HCT116 (cell line): ENCODE measurements around the gene TMEM117. TPM values are rescaled to one million over a fixed set of nuclear protein-coding genes. Genes with fewer than 3 reads are reported as not detected.

Experiments
- ATAC-seq: fragments of 200-7000 bp; cut with Tn5 transposase; 2 replicates; pipeline ENCODE4 v1.9.1; 2020; ENCODE audit warnings: mild to moderate bottlenecking, moderate library complexity
- BruUV-seq: library from RNA; stranded (reverse); fragments of 400-500 nt; replicated peaks from 2 replicates; lab custom pipeline; 2021; lab: Mats Ljungman, UMichigan
- CTCF ChIA-PET: fragments of 300-600 bp; sonication (Branson Sonifier 250); formaldehyde crosslinking; loops from one replicate; lab custom pipeline; 2021; ENCODE audit warnings: antibody characterized with exemption; lab: Charles Lee
- POLR2A ChIA-PET: fragments of 300-600, 350-600 bp; sonication (Branson Sonifier 250); formaldehyde crosslinking; loops from one replicate; lab custom pipeline; 2021; ENCODE audit warnings: antibody characterized with exemption; lab: Charles Lee
- RAD21 ChIA-PET, 2 experiments: fragments of 300-600 bp; sonication (Branson Sonifier 250); formaldehyde crosslinking; loops; one replicate each; lab custom pipeline; 2023; ENCODE audit warnings: low total read pairs in 2 of 2; ENCODE audit not compliant: uncharacterized antibody in 2 of 2, unreplicated experiment in 2 of 2, low non-redundant PET in 1 of 2; lab: Charles Lee
- DNase-seq: peaks from one replicate; pipeline ENCODE4 v3.0.0-alpha.2; 2010; ENCODE audit warnings: low read depth, low spot score
- H2AFZ ChIP-seq: fragments of 200-600 bp; shearing (Covaris generic), sonication (generic); 2 replicates; pipeline ENCODE4 v1.6.1; 2017; ENCODE audit warnings: low read depth, mixed run types, mixed read lengths, antibody characterized with exemption, low read length; ENCODE audit not compliant: poor library complexity, severe bottlenecking
- H3K27ac ChIP-seq: 2 replicates; pipeline ENCODE4 v1.5.1; 2012; ENCODE audit warnings: low read depth, low read length
- H3K27me3 ChIP-seq: fragments of 200-600 bp; sonication (generic); 2 replicates; pipeline ENCODE4 v1.6.1; 2016; ENCODE audit warnings: mixed run types, low read length, mixed read lengths; ENCODE audit not compliant: insufficient read depth
- H3K36me3 ChIP-seq, 2 experiments: fragments of 200-500 bp in 1 of 2; fragments of 200-600 bp in 1 of 2; sonication (Bioruptor generic) in 1 of 2; sonication (generic) in 1 of 2; 2 replicates each; pipeline versions ENCODE4 v1.5.1 to v1.6.1; 2014 to 2016; ENCODE audit warnings: low read length in 2 of 2, inconsistent platforms in 1 of 2, mixed read lengths in 1 of 2, mixed run types in 1 of 2; ENCODE audit not compliant: insufficient read depth in 2 of 2, control insufficient read depth in 1 of 2
- H3K4me1 ChIP-seq, 2 experiments: fragments of 200-600 bp in 1 of 2; sonication (generic) in 1 of 2; 2 replicates each; pipeline versions ENCODE4 v1.5.1 to v1.6.1; 2012 to 2017; ENCODE audit warnings: low read length in 2 of 2, inconsistent platforms in 1 of 2, mild to moderate bottlenecking in 1 of 2, mixed read lengths in 1 of 2, mixed run types in 1 of 2, moderate library complexity in 1 of 2; ENCODE audit not compliant: insufficient read depth in 2 of 2, control insufficient read depth in 1 of 2
- H3K4me2 ChIP-seq: fragments of 200-600 bp; sonication (generic); 2 replicates; pipeline ENCODE4 v1.6.1; 2017; ENCODE audit warnings: mixed run types, low read length, mixed read lengths
- H3K4me3 ChIP-seq, 2 experiments: fragments of 200-600 bp in 1 of 2; sonication (generic) in 1 of 2; replicated peaks in 1 of 2; 2 replicates each; pipeline ENCODE4 v1.5.1; 2011 to 2016; ENCODE audit warnings: low read length in 2 of 2, control low read depth in 1 of 2, low read depth in 1 of 2, mild to moderate bottlenecking in 1 of 2, mixed read lengths in 1 of 2, mixed run types in 1 of 2
- H3K79me2 ChIP-seq: fragments of 200-600 bp; sonication (generic); 2 replicates; pipeline ENCODE4 v1.6.1; 2017; ENCODE audit warnings: mild to moderate bottlenecking, mixed run types, low read length, moderate library complexity, mixed read lengths; ENCODE audit not compliant: insufficient read depth
- H3K9ac ChIP-seq: fragments of 200-600 bp; sonication (generic); 2 replicates; pipeline ENCODE4 v1.6.1; 2016; ENCODE audit warnings: low read length, mixed read lengths
- H3K9me2 ChIP-seq: fragments of 200-600 bp; sonication (generic), shearing (Covaris generic); 2 replicates; pipeline ENCODE4 v1.6.1; 2017; ENCODE audit warnings: mixed run types, mild to moderate bottlenecking, moderate library complexity; ENCODE audit not compliant: insufficient read depth
- H3K9me3 ChIP-seq, 2 experiments: fragments of 200-500 bp in 1 of 2; fragments of 200-600 bp in 1 of 2; sonication (Bioruptor generic) in 1 of 2; sonication (generic) in 1 of 2; 2 replicates each; pipeline ENCODE4 v1.6.1; 2014 to 2017; ENCODE audit warnings: low read length in 2 of 2, mixed read lengths in 2 of 2, inconsistent platforms in 1 of 2, low read depth in 1 of 2, mild to moderate bottlenecking in 1 of 2, mixed run types in 1 of 2, moderate library complexity in 1 of 2; ENCODE audit not compliant: control insufficient read depth in 1 of 2, insufficient read depth in 1 of 2
- H4K20me1 ChIP-seq: fragments of 200-600 bp; sonication (generic), shearing (Covaris generic); 2 replicates; pipeline ENCODE4 v1.6.1; 2017; ENCODE audit warnings: mixed run types, mild to moderate bottlenecking, moderate library complexity; ENCODE audit not compliant: insufficient read depth
- CTCF ChIP-seq, 3 experiments: fragments of 200-600 bp in 1 of 3; sonication (generic) in 1 of 3; IDR thresholded peaks in 2 of 3; conservative IDR thresholded peaks in 1 of 3; 2 replicates each; pipeline ENCODE4 v1.5.1; 2012 to 2017; ENCODE audit warnings: low read depth in 2 of 3, low read length in 2 of 3, antibody characterized with exemption in 1 of 3, borderline replicate concordance in 1 of 3, control low read depth in 1 of 3, mild to moderate bottlenecking in 1 of 3, mixed read lengths in 1 of 3, mixed run types in 1 of 3, moderate library complexity in 1 of 3; ENCODE audit not compliant: insufficient read depth in 1 of 3
- ELF1 ChIP-seq: IDR thresholded peaks from 2 replicates; pipeline ENCODE4 v1.6.1; 2012; ENCODE audit warnings: low read depth, borderline replicate concordance
- EZH2 ChIP-seq: fragments of 200-600 bp; sonication (generic); IDR thresholded peaks from 2 replicates; pipeline ENCODE4 v1.6.1; 2017; ENCODE audit warnings: antibody characterized with exemption, mixed run types
- FOSL1 ChIP-seq: IDR thresholded peaks from 2 replicates; pipeline ENCODE4 v1.6.1; 2012; ENCODE audit warnings: low read depth
- MAX ChIP-seq: IDR thresholded peaks from 2 replicates; pipeline ENCODE4 v1.6.1; 2012
- POLR2A ChIP-seq: IDR thresholded peaks from 2 replicates; pipeline ENCODE4 v1.7.0; 2011; ENCODE audit warnings: borderline replicate concordance; ENCODE audit not compliant: insufficient read depth, insufficient read length; ENCODE audit errors: extremely low read depth
- REST ChIP-seq: IDR thresholded peaks from 2 replicates; pipeline ENCODE4 v1.6.1; 2012; ENCODE audit warnings: low read depth
- SIN3A ChIP-seq: IDR thresholded peaks from 2 replicates; pipeline ENCODE4 v1.6.1; 2012; ENCODE audit warnings: low read depth
- SP1 ChIP-seq: IDR thresholded peaks from 2 replicates; pipeline ENCODE4 v1.6.1; 2012; ENCODE audit warnings: low read depth
- SRF ChIP-seq: IDR thresholded peaks from 2 replicates; pipeline ENCODE4 v1.6.1; 2012; ENCODE audit warnings: low read depth
- ZBTB33 ChIP-seq: IDR thresholded peaks from 2 replicates; pipeline ENCODE4 v1.6.1; 2011; ENCODE audit warnings: mild to moderate bottlenecking, low read length, moderate library complexity; ENCODE audit not compliant: insufficient replicate concordance; ENCODE audit errors: extremely low read depth
- ZNF274 ChIP-seq: fragments of 200-500 bp; sonication (Bioruptor generic); IDR thresholded peaks from 2 replicates; pipeline ENCODE4 v1.6.1; 2014; ENCODE audit warnings: mild to moderate bottlenecking, low read depth, low read length, inconsistent platforms
- intact Hi-C: fragments of 100-400 bp; cut with micrococcal nuclease; formaldehyde crosslinking; loops from 2 replicates; pipeline ENCODE4 v1.10.0; 2022
- total RNA-seq: library from RNA; stranded (reverse); gene quantifications from one replicate; pipeline ENCODE4 v1.2.1, GENCODE V29; 2021; ENCODE audit not compliant: unreplicated experiment

TMEM117 gene
- total RNA-seq, 1 experiment from 2014 or later: 3.6 TPM

- no peak overlapping the region for H3K4me3 ChIP-seq
- no peaks in the 10 kb centered on the region for H4K20me1 ChIP-seq
- 0 out of 2 replicates have a peak, but pooled peaks cover 9% of the 10 kb centered on the region for H3K27me3 ChIP-seq
- intact Hi-C loops: no loop called here
- ChIA-PET CTCF (no interaction called here), POLR2A (no interaction called here), RAD21 (no interaction called here)
- H3K4me1 ChIP-seq: no peaks in the 10 kb centered on the region
- no peak for ATAC-seq
- no TSS peak for BruUV-seq
- no peak overlapping the region for H3K4me2 ChIP-seq
- no peak overlapping the region for H3K27ac ChIP-seq
- TF ChIP-seq SIN3A (no peak), FOSL1 (no peak), REST (no peak), MAX (no peak), ZBTB33 (no peak), SP1 (no peak), ZNF274 (no peak), EZH2 (no peak), POLR2A (no peak), SRF (no peak), CTCF (IDR thresholded peaks at IDR 0.05 in 2 of 3, conservative IDR thresholded peaks at IDR 0.05 in 1 of 3; ENCODE audit: borderline replicate concordance in 1 of 3, insufficient read depth in 1 of 3, low read depth in 2 of 3, low read length in 2 of 3) (no peak), ELF1 (no peak)
- no peak for DNase-seq
- no peak overlapping the region for H2AFZ ChIP-seq
- H3K36me3 ChIP-seq: no peaks in the 10 kb centered on the region
- H3K9me3 ChIP-seq: no peaks in the 10 kb centered on the region
- no peaks in the 10 kb centered on the region for H3K9me2 ChIP-seq
- no peaks in the 10 kb centered on the region for H3K79me2 ChIP-seq
- H3K9ac ChIP-seq: no peak overlapping the region
Measured at GRCh38 chr12:44405297-44405696, 569.4 kb downstream of the TMEM117 start.
